HG03558 (cell line): ENCODE results near the gene DENND2D.

Experiments used
- ATAC-seq: cut with Tn5 transposase; IDR thresholded peaks from one replicate; pipeline ENCODE4 v1.9.1; 2021; ENCODE audit warnings: moderate number of reproducible peaks; ENCODE audit not compliant: unreplicated experiment; ENCODE audit errors: extremely low read depth

DENND2D gene

GRCh38 chr1:111141245-111142220 is 58.9 kb downstream of the DENND2D start:
- no peak for ATAC-seq

DNA sequence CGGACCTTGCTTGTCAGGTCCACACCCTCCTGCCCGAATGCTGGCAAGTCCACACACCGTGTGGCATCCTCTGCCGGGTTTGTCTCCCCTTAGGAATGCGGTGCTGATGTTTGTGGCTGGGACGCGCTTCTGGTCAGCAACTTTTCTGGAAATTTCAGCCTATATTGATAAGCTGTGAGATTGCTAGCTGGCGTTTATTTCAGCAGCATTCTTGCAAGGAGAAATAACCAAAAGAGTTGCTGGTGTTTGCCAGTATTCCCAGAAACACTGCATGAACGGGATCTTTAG is 59.8 kb downstream of the DENND2D start:
- peak; percentile 4 for ATAC-seq

- ATAC-seq = peak; percentile 53
These were observed 60.3 kb downstream of the DENND2D start, which contains the start of the genes CEPT1 and DRAM2 for GRCh38 chr1:111139956-111140679. CEPT1 (plus strand) TSS chr1:111140223; CDS start chr1:111147715, 7,492 bp downstream. DRAM2 (minus strand) TSS chr1:111140093; CDS start chr1:111131554, 8,539 bp downstream.

- ATAC-seq = peak; percentile 15
These were observed 61.0 kb downstream of the DENND2D start for GRCh38 chr1:111139324-111139955.
